ENCODE measurements around the gene EAF1. TPM values are rescaled to one million over a fixed set of nuclear protein-coding genes. Genes with fewer than 3 reads are reported as not detected.

Gene EAF1
- total RNA-seq, result 8.6 and 11.7 TPM in 2 replicates

GRCh38 chr3:15427182-15427880 lies at the start of gene EAF1, which contains the start of gene METTL6:
Gene EAF1, plus strand, starts transcription at chr3:15427598. Its CDS starts 182 bp downstream, at chr3:15427780.
Gene METTL6, minus strand, starts transcription at chr3:15427544. Its CDS starts 1,033 bp downstream, at chr3:15426511.

Other genes starting within 250 kb of the EAF1 start
- 18.3 and 20.8 TPM in 2 replicates for gene CAPN7, start 221.4 kb upstream of the EAF1 start, total RNA-seq
- gene SH3BP5, start 95.0 kb upstream of the EAF1 start, total RNA-seq, result 16.1 and 16.3 TPM in 2 replicates
- gene METTL6, start 54 bp upstream of the EAF1 start, total RNA-seq, result 18.6 and 26.8 TPM in 2 replicates
- 1.1 and 9.8 TPM in 2 replicates for gene COLQ, start 94.1 kb downstream of the EAF1 start, total RNA-seq
- 18.7 and 20.7 TPM in 2 replicates for gene HACL1, start 174.0 kb downstream of the EAF1 start, total RNA-seq
- gene BTD, start 174.1 kb downstream of the EAF1 start, total RNA-seq, result 27.8 and 28.0 TPM in 2 replicates

Measured in myometrial cell (primary cell).